Tibial nerve (tissue), 4 donors: ENCODE measurements around the gene SEPTIN5. TPM values are rescaled to one million over a fixed set of nuclear protein-coding genes. Genes with fewer than 3 reads are reported as not detected.

Experiments used
- DNase-seq, 2 donors: peaks; one replicate each; pipeline ENCODE4 v3.0.0-alpha.2; 2019; ENCODE audit warnings: low spot score in 2 of 2
- H3K27ac ChIP-seq, 4 donors: fragments of 200-600 bp; sonication (generic) in 3 of 4; one replicate each; pipeline ENCODE4 v1.5.1; 2017 to 2019; ENCODE audit warnings: mild to moderate bottlenecking in 1 of 4
- H3K27me3 ChIP-seq, 2 donors: fragments of 200-600 bp; sonication (generic) in 1 of 2; one replicate each; pipeline versions ENCODE4 v1.5.1 to v1.6.0; 2017 to 2019
- H3K36me3 ChIP-seq, 3 donors: fragments of 200-600 bp; sonication (generic); one replicate each; pipeline ENCODE4 v1.5.1; 2018 to 2019
- H3K4me1 ChIP-seq, 4 donors: fragments of 200-600 bp; sonication (generic) in 3 of 4; one replicate each; pipeline ENCODE4 v1.5.1; 2017 to 2019
- H3K4me3 ChIP-seq, 4 donors: fragments of 200-600 bp; sonication (generic) in 3 of 4; one replicate each; pipeline ENCODE4 v1.5.1; 2017 to 2019; ENCODE audit warnings: mild to moderate bottlenecking in 1 of 4, moderate library complexity in 1 of 4
- H3K9me3 ChIP-seq, 4 donors: fragments of 200-600 bp; sonication (generic) in 3 of 4; one replicate each; pipeline ENCODE4 v1.5.1; 2017 to 2019
- EP300 ChIP-seq, 2 donors: sonication (generic); formaldehyde crosslinking; IDR thresholded peaks; one replicate each; pipeline ENCODE4 v1.6.1; 2017; ENCODE audit warnings: antibody characterized with exemption in 2 of 2, mild to moderate bottlenecking in 1 of 2
- POLR2A ChIP-seq, 2 donors: fragments of 450-650 bp; IDR thresholded peaks; one replicate each; pipeline ENCODE4 v1.6.1; 2017; ENCODE audit warnings: antibody characterized with exemption in 2 of 2, mild to moderate bottlenecking in 2 of 2, moderate library complexity in 2 of 2
- WGBS, 2 donors: methylation state at CpG; one replicate each; pipeline ENCODE4 v1.1.5; 2018; 5-methylcytosine and 5-hydroxymethylcytosine counted together
- total RNA-seq, 4 donors: library from RNA; depleted of rRNA; stranded (reverse); fragments of >200 nt; gene quantifications; one replicate each; pipeline ENCODE4 v1.1.0, GENCODE V29; 2016
- TF ChIP-seq, protein P1 (sequence below), 5 experiments: fragments of 200-600 bp in 3 of 5; fragments of 450-650 bp in 2 of 5; sonication (generic) in 3 of 5; IDR thresholded peaks; one replicate each; pipeline ENCODE4 v1.5.1; 2016 to 2019; ENCODE audit warnings: antibody characterized with exemption in 5 of 5, mild to moderate bottlenecking in 3 of 5, moderate library complexity in 2 of 5

Gene SEPTIN5
- total RNA-seq: 10 to 100 TPM; 11.4 to 29.1 (median 25.2) TPM

DNA sequence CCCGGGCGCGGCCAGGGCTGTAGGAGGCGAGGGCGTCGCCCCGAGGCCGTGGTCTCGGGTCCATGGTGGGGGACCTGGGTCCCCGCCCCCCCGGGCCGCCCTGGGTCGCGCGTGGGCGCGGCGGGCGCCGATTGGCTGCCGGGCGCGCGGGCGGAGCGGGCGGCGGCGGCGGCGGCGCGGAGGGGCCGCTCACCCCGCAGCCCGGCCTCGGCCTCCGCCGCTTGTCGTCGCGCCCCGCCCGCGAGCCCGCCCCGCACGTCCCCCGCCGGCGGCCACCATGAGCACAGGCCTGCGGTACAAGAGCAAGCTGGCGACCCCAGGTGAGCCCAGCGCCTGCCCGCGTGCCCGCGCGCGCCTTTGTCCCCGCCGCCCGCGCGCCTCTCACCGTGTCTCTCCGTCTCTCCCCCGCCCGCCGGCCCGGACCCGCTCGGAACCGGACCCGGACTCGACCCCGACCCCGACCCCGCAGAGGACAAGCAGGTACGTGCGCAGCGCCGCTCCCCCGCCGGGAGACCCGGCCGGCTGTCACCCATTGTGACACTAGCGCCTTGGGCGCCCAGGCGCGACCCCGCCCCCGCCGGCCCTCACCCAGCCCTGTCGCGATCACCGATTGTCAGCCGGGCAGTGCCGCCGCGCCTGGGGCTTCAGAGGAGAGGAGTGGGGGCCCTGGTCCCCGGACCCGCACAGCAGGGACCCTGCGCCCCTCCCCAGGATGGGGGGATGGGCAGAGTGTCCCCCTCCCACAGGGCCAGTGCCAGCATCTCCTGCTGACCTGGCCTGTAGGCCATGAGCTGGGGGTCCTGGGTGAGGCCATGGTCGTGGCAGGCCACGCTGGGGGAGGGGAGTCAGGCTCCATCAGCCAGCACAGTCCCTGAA lies at the start of gene SEPTIN5:
Gene SEPTIN5 (plus strand): TSS at position 192 of the 876 bp plus-strand sequence. CDS start 86 bp downstream, at position 278.
- H3K27ac ChIP-seq: peak within 1 kb of the TSS in 2 of 4 donors; percentile 42 to 60
- 1 to 3% methylated on average over 20 to 60 of the region's 106 CpGs for WGBS, 2 donors
- no peak for DNase-seq

DNA sequence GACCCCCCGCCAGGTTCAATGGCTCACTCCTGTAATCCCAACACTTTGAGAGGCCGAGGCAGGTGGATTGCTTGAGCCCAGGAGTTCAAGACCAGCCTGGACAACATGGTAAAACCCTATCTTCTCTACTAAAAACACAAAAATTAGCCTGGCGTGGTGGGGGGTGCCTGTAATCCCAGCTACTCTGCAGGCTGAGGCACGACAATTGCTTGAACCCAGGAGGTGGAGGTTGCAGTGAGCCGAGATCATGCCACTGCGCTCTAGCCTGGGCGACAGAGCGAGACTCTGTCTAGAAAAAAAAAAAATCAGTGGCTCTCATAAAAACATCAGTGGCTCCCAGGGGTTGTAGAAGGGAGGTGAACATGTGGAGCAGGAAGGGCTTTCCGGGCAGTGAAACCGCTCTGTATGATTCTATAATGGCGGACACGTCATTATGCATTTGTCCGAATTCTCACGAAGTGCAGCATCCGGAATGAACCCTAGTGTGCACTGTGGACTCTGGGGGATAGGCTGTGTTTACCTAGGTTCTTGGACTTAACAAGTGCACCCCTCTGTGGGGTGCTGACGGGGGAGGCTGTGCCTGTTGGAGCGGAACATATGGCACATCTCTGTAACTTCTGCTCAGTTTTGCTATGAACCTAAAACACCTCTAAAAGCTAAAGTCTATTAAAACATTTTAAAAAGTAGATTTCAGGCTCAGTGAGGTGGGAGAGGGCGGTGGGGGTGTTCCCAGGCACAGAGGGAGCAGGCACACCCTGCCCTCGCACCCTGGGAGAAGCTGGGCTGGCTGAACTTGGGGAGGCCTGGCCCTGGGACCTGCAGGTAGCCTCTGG lies 49.1 kb upstream of the SEPTIN5 start:
- H3K9me3 ChIP-seq: no peaks in the 10 kb centered on the region
- WGBS, 2 donors: 93 to 94% methylated on average over 19 of the region's 19 CpGs
- H3K4me1 ChIP-seq: peaks cover 0 to 20% (median 3%) of the 10 kb centered on the region in 4 donors
- H3K4me3 ChIP-seq: no peak overlapping the region
- no peak for TF ChIP-seq POLR2A (IDR thresholded peaks at IDR 0.05)
- TF ChIP-seq, protein P1, sequence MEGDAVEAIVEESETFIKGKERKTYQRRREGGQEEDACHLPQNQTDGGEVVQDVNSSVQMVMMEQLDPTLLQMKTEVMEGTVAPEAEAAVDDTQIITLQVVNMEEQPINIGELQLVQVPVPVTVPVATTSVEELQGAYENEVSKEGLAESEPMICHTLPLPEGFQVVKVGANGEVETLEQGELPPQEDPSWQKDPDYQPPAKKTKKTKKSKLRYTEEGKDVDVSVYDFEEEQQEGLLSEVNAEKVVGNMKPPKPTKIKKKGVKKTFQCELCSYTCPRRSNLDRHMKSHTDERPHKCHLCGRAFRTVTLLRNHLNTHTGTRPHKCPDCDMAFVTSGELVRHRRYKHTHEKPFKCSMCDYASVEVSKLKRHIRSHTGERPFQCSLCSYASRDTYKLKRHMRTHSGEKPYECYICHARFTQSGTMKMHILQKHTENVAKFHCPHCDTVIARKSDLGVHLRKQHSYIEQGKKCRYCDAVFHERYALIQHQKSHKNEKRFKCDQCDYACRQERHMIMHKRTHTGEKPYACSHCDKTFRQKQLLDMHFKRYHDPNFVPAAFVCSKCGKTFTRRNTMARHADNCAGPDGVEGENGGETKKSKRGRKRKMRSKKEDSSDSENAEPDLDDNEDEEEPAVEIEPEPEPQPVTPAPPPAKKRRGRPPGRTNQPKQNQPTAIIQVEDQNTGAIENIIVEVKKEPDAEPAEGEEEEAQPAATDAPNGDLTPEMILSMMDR (IDR thresholded peaks at IDR 0.05): no peak
- no peak for TF ChIP-seq EP300 (IDR thresholded peaks at IDR 0.05)
- H3K27me3 ChIP-seq: no peaks in the 10 kb centered on the region
- H3K36me3 ChIP-seq: no peaks in the 10 kb centered on the region
- DNase-seq: no peak
- H3K27ac ChIP-seq: no peak overlapping the region

More for the DNA sequence above, at the start of gene SEPTIN5:
- peak within 1 kb of the TSS; percentile 35 to 73 (median 38) for H3K4me3 ChIP-seq
- H3K4me1 ChIP-seq: peaks cover 0 to 41% (median 17%) of the 10 kb centered on the region in 4 donors
- H3K27me3 ChIP-seq: peaks cover 0 to 12% of the 10 kb centered on the region in 2 donors
- H3K36me3 ChIP-seq: no peaks in the 10 kb centered on the region
- TF ChIP-seq EP300 (IDR thresholded peaks at IDR 0.05): no peak
- TF ChIP-seq, protein P1 (IDR thresholded peaks at IDR 0.05): no peak
- no peak for TF ChIP-seq POLR2A (IDR thresholded peaks at IDR 0.05)
- no peaks in the 10 kb centered on the region for H3K9me3 ChIP-seq

DNA sequence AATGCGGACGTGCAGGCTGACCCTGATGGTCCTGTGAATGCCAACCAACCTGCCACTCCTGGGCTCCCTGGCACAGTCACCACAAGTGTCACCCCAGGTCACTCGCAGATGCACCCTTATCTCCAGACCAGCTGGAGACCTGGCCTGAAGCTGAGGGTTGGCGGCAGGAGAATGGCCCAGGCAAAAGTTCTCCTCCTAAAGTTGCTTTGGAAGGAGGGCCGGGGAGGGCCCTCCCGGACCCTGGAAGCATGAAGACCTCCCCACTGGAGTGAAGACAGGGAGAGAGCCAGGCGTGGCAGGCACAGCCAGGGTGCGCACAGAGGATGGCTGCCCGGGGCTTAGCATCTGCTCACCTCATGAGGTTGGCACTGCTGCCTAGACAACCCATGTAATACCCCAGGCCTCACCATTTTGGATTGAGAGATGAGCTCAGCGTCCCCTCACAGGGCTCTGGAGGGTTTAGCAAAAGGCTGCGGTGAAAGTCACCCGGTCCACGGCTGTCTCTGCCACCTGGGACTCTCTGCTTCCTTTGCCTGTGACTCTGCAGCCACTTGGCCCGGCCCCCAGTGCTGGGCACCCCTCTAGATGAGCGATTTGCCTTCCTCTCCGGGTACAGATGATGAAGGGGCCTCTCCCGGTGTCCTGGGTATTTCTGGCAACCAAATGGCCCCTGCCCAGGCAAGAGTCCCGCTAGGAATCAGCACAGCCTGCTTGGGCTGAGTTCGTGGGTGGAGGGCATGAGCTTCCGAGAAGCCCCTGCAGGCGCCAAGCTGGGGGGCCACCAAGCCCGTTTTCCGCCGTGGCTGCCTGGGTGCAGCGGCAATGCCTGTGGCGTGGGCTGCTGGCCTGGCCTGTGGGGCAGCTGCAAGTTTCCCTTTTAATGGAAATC lies 48.3 kb upstream of the SEPTIN5 start:
- Histone ChIP-seq H3K9me3 (no peaks in the 10 kb centered on the region), H3K36me3 (no peaks in the 10 kb centered on the region), H3K27me3 (no peaks in the 10 kb centered on the region), H3K27ac (no peak overlapping the region), H3K4me1 (peaks cover 0 to 20% (median 3%) of the 10 kb centered on the region in 4 donors), H3K4me3 (no peak overlapping the region)
- WGBS, 2 donors: 56 to 72% methylated on average over 20 to 22 of the region's 26 CpGs
- no peak for DNase-seq
- TF ChIP-seq EP300 (IDR thresholded peaks at IDR 0.05) (no peak), POLR2A (IDR thresholded peaks at IDR 0.05) (no peak)
- TF ChIP-seq, protein P1 (IDR thresholded peaks at IDR 0.05): no peak

DNA sequence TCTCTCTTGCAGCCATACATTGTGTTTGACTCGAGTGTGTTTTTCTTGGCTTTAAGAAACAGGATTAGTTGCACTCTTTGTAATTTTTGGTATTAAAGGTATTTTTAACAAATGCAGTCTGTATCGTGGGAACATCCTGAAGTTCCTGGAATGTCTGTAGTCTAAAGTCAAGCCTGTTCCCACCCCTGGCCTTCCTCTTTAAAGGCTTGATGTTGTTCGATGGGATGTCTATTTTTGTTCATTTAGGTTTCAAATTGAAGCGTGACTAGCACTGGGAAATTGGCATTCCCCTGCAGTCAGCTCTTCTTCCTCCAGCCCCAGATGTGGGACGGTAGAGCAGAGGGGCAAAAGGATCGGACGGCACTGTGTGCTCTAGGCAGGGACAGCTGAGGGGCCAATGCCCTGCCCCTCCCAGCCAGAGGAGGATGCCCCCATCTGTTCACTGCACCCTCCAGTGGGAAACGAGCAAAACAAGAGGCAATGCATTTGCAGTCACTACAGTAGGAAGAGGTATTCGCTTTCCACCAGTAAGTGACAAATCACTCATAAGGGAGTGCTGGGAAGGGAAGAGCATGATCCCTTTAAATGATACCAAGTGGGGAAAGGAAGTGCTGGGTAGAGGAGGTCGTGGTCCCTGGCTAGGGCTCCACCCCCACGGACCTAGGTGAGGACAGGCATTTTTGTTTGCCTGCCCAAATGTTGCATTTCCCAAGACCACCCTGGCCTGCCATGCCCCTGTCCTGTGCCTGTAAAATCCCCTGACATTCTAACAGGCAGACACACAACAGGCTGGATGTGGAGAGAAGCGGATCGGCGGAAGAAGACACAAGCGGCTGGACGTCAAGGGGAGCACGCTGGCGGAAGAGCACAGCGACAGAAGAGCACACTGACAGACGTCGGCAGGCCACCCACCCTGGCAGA lies 47.4 kb upstream of the SEPTIN5 start:
- H3K27me3 ChIP-seq: no peaks in the 10 kb centered on the region
- no peak for TF ChIP-seq POLR2A (IDR thresholded peaks at IDR 0.05)
- TF ChIP-seq EP300 (IDR thresholded peaks at IDR 0.05): no peak
- TF ChIP-seq, protein P1 (IDR thresholded peaks at IDR 0.05): no peak
- H3K27ac ChIP-seq: no peak overlapping the region
- 59 to 61% methylated on average over 21 of the region's 21 CpGs for WGBS, 2 donors
- no peaks in the 10 kb centered on the region for H3K9me3 ChIP-seq
- no peak for DNase-seq
- H3K36me3 ChIP-seq: no peaks in the 10 kb centered on the region
- H3K4me3 ChIP-seq: no peak overlapping the region
- H3K4me1 ChIP-seq: peaks cover 0 to 20% (median 3%) of the 10 kb centered on the region in 4 donors
